Measurements from ENCODE around the gene PBX1. TPM values are rescaled to one million over a fixed set of nuclear protein-coding genes. Genes with fewer than 3 reads are reported as not detected.

PBX1 gene
- total RNA-seq, 4 donors from 2014 or later = 15.2 to 48.6 (median 23.5) TPM

GRCh38 chr1:164581762-164582161 is 22.8 kb downstream of the PBX1 start:
- no peaks in the 10 kb centered on the region for H3K9me3 ChIP-seq
- H3K27ac ChIP-seq = no peak overlapping the region
- H3K27me3 ChIP-seq = no peaks in the 10 kb centered on the region
- no peak overlapping the region for H3K4me3 ChIP-seq
- TF ChIP-seq CTCF (IDR thresholded peaks at IDR 0.05) (no peak), POLR2A (IDR thresholded peaks at IDR 0.05) (no peak)
- intact Hi-C loops (cut with DNase I) = no loop called here
- peaks cover 0 to 5% (median 0%) of the 10 kb centered on the region in 3 donors for H3K36me3 ChIP-seq
- no peak for DNase-seq
- H3K4me1 ChIP-seq = peaks cover 5 to 55% (median 20%) of the 10 kb centered on the region in 3 donors
- whole genome bisulfite sequencing, 2 donors = 59 to 68% methylated on average over 1 of the region's 1 CpG

- WGBS, 2 donors = 83% methylated on average over 1 of the region's 1 CpG
- Histone ChIP-seq H3K27me3 (no peaks in the 10 kb centered on the region), H3K27ac (no peak overlapping the region), H3K4me3 (no peak overlapping the region), H3K9me3 (no peaks in the 10 kb centered on the region), H3K4me1 (peaks cover 5 to 55% (median 21%) of the 10 kb centered on the region in 3 donors), H3K36me3 (peaks cover 0 to 6% (median 0%) of the 10 kb centered on the region in 3 donors)
- DNase-seq = no peak
- intact Hi-C loops (cut with DNase I) = no loop called here
- no peak for TF ChIP-seq CTCF (IDR thresholded peaks at IDR 0.05)
- no peak for TF ChIP-seq POLR2A (IDR thresholded peaks at IDR 0.05)
Measured at GRCh38 chr1:164583196-164583595, 24.2 kb downstream of the PBX1 start.

- Histone ChIP-seq H3K36me3 (peaks cover 0 to 6% (median 0%) of the 10 kb centered on the region in 3 donors), H3K4me3 (no peak overlapping the region), H3K4me1 (peaks cover 0 to 54% (median 15%) of the 10 kb centered on the region in 3 donors), H3K27me3 (no peaks in the 10 kb centered on the region), H3K9me3 (no peaks in the 10 kb centered on the region), H3K27ac (peak overlapping the region in 1 of 4 donors; percentile 11)
- intact Hi-C loops (cut with DNase I) = no loop called here
- TF ChIP-seq POLR2A (IDR thresholded peaks at IDR 0.05) (no peak), CTCF (IDR thresholded peaks at IDR 0.05) (no peak)
- 90 to 91% methylated on average over 5 of the region's 5 CpGs for WGBS, 2 donors
- DNase-seq = no peak
Measured at GRCh38 chr1:164583835-164584539, 25.0 kb downstream of the PBX1 start.

- Histone ChIP-seq H3K4me1 (peaks cover 5 to 63% (median 6%) of the 10 kb centered on the region in 3 donors), H3K9me3 (no peaks in the 10 kb centered on the region), H3K27ac (peak overlapping the region in 3 of 4 donors; percentile 53 to 85 (median 78)), H3K36me3 (peaks cover 0 to 10% (median 0%) of the 10 kb centered on the region in 3 donors), H3K4me3 (no peak overlapping the region), H3K27me3 (no peaks in the 10 kb centered on the region)
- intact Hi-C loops (cut with DNase I) = no loop called here
- TF ChIP-seq CTCF (IDR thresholded peaks at IDR 0.05) = no peak
- TF ChIP-seq POLR2A (IDR thresholded peaks at IDR 0.05) = no peak
- WGBS, 2 donors = 69 to 70% methylated on average over 5 of the region's 5 CpGs
- no peak for DNase-seq
Measured at GRCh38 chr1:164586591-164586990, 27.6 kb downstream of the PBX1 start.

GRCh38 chr1:164587617-164588501 is 28.9 kb downstream of the PBX1 start:
- peak overlapping the region; percentile 19 to 85 (median 68) for H3K27ac ChIP-seq
- TF ChIP-seq CTCF (IDR thresholded peaks at IDR 0.05) (no peak), POLR2A (IDR thresholded peaks at IDR 0.05) (no peak)
- WGBS, 2 donors = 60 to 66% methylated on average over 12 of the region's 12 CpGs
- no peak for DNase-seq
- no peaks in the 10 kb centered on the region for H3K27me3 ChIP-seq
- H3K4me1 ChIP-seq = peaks cover 5 to 75% (median 6%) of the 10 kb centered on the region in 3 donors
- H3K36me3 ChIP-seq = peaks cover 0 to 15% (median 0%) of the 10 kb centered on the region in 3 donors
- intact Hi-C loops (cut with DNase I) = no loop called here
- H3K4me3 ChIP-seq = no peak overlapping the region
- no peaks in the 10 kb centered on the region for H3K9me3 ChIP-seq

All from esophagus squamous epithelium (tissue), 5 donors.